Placental pericyte (primary cell): ENCODE results near the gene GADD45B. TPM values are rescaled to one million over a fixed set of nuclear protein-coding genes. Genes with fewer than 3 reads are reported as not detected.

Experiments used
- small RNA-seq: library from RNA; depleted of rRNA; stranded (forward); fragments of <200 nt; gene quantifications from one replicate; pipeline ENCODE3, GENCODE V24; 2012; ENCODE audit warnings: low replicate concordance
- total RNA-seq: library from RNA; depleted of rRNA; stranded (reverse); fragments of >200 nt; gene quantifications from 2 replicates; pipeline ENCODE4 v1.2.3, GENCODE V29; 2012

The GADD45B gene, protein sequence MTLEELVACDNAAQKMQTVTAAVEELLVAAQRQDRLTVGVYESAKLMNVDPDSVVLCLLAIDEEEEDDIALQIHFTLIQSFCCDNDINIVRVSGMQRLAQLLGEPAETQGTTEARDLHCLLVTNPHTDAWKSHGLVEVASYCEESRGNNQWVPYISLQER
- 18.8 and 24.3 TPM in 2 replicates for total RNA-seq

GRCh38 chr19:2475702-2476450, at the start of gene GADD45B:
GADD45B (plus strand) TSS chr19:2476127; CDS start chr19:2476359, 232 bp downstream.

DNA sequence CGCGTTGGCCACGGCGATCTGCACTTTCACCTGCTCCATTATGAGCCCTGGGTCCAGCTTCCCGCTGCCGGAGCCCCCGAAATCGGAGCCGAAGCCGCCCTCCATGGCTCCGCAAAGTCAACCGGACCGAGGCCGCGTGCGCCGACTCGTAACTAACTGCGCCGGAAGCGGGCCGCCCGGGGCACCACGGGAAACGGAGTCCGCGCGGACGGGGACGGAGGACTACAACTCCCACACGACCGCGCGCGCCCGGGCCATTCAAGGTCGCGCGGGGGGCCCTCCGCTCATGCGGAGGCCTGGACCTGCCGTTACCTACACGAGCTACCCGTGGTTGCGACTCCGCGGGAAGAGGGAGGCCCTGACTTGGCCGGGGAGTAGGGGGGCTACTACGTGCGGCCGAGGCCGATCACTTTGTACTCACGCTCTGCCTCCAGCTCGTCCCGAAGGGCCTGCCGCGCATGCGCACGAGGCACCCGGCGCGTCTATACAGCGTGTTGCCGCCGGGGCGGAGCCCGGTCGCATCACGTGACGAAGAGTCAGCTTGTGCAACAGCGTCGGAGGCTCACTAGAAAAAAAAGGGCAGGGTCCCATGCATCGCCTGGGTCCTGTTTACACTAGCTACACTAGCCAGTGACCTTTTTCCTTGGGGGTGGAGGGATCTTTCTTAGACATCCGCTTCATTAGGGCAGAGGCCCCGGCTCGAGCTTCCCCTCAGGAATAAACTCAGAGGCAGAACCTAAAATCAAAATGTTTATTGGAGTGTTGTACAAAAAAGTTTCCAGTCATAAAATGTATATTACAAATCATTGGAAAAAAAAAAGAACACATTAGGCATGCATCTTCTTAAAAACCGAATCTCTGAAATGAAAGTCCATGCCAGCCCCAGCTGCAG, 48.3 kb upstream of the GADD45B start, which contains the start of gene TIMM13:
TIMM13 (minus strand) TSS at position 158 of the 892 bp plus-strand sequence; CDS start at position 105, 53 bp downstream.

Small RNA genes within 50 kb of the gene (small RNA-seq; reads per million reads assigned to genes)
- not detected for gene RNU6-993P

Other genes starting within 250 kb of the GADD45B start
- gene PLEKHJ1, start 239.8 kb upstream of the GADD45B start, total RNA-seq = 40.9 and 50.4 TPM in 2 replicates
- 29.9 and 41.4 TPM in 2 replicates for gene SF3A2, start 239.3 kb upstream of the GADD45B start, total RNA-seq
- gene AMH, start 226.8 kb upstream of the GADD45B start, total RNA-seq = 0.29 and 1.1 TPM in 2 replicates
- gene JSRP1, start 219.7 kb upstream of the GADD45B start, total RNA-seq = 0.44 TPM in 1 of 2 replicates, not detected in the other
- not detected in 2 replicates for gene PEAK3, start 194.0 kb upstream of the GADD45B start, total RNA-seq
- gene LINGO3, start 168.0 kb upstream of the GADD45B start, total RNA-seq = under 0.01 TPM in 1 of 2 replicates, not detected in the other
- gene LSM7, start 147.5 kb upstream of the GADD45B start, total RNA-seq = 70.0 and 79.5 TPM in 2 replicates
- gene SPPL2B, start 147.4 kb upstream of the GADD45B start, total RNA-seq = 39.9 and 40.9 TPM in 2 replicates
- gene TMPRSS9, start 115.9 kb upstream of the GADD45B start, total RNA-seq = not detected in 2 replicates
- 44.7 and 46.2 TPM in 2 replicates for gene TIMM13, start 48.5 kb upstream of the GADD45B start, total RNA-seq
- gene LMNB2, start 19.2 kb upstream of the GADD45B start, total RNA-seq = 30.2 and 160 TPM in 2 replicates
- gene GNG7, start 226.6 kb downstream of the GADD45B start, total RNA-seq = 0.44 TPM in 1 of 2 replicates, not detected in the other
- 0.14 and 1.1 TPM in 2 replicates for gene DIRAS1, start 245.2 kb downstream of the GADD45B start, total RNA-seq